Measurements from ENCODE around the gene MSL2.

DNA sequence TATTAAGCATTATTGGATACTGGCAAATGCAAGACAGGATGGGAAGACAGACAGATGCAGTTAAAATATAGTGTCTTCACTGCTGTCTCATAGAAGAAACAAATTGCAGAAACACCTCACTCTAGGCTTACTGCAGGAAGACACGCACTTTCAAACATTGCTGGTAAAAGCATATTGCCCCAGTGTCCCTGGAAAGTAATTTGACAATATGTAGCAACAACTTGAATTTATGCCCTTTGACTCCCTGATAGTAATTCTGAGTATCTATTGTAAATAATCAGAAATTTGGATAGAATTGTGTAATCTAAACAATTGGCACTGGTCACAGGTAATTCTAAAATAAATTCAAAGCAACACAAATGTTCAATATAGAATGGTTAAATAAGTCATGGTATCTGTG lies 62.0 kb downstream of the MSL2 start:
- TF ChIP-seq, protein P1, sequence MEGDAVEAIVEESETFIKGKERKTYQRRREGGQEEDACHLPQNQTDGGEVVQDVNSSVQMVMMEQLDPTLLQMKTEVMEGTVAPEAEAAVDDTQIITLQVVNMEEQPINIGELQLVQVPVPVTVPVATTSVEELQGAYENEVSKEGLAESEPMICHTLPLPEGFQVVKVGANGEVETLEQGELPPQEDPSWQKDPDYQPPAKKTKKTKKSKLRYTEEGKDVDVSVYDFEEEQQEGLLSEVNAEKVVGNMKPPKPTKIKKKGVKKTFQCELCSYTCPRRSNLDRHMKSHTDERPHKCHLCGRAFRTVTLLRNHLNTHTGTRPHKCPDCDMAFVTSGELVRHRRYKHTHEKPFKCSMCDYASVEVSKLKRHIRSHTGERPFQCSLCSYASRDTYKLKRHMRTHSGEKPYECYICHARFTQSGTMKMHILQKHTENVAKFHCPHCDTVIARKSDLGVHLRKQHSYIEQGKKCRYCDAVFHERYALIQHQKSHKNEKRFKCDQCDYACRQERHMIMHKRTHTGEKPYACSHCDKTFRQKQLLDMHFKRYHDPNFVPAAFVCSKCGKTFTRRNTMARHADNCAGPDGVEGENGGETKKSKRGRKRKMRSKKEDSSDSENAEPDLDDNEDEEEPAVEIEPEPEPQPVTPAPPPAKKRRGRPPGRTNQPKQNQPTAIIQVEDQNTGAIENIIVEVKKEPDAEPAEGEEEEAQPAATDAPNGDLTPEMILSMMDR (IDR thresholded peaks at IDR 0.05 in 8 of 11, conservative IDR thresholded peaks at IDR 0.05 in 3 of 11), result no peak
- no peak for TF ChIP-seq POLR2A (IDR thresholded peaks at IDR 0.05)
